BLaER1 treated with 17β-estradiol and CSF1 and Interleukin-3, amounts not matched to agents 10 nM and 100 nM (cell line): ENCODE results near the gene PRKCA.

ENCODE experiments used
- H3K27ac ChIP-seq, 11 experiments: shearing (Covaris generic); formaldehyde crosslinking; 2 replicates each; pipeline ENCODE4 v1.8.1; 2022
- H3K27me3 ChIP-seq, 11 experiments: shearing (Covaris generic); formaldehyde crosslinking; 2 replicates each; pipeline ENCODE4 v1.8.1; 2022
- H3K36me3 ChIP-seq, 11 experiments: shearing (Covaris generic); formaldehyde crosslinking; 2 replicates each; pipeline ENCODE4 v1.8.1; 2022
- H3K4me1 ChIP-seq, 10 experiments: shearing (Covaris generic); formaldehyde crosslinking; 2 replicates each; pipeline ENCODE4 v1.8.1; 2022
- H3K4me2 ChIP-seq, 11 experiments: shearing (Covaris generic); formaldehyde crosslinking; 2 replicates each; pipeline ENCODE4 v1.8.1; 2022
- H3K4me3 ChIP-seq, 10 experiments: shearing (Covaris generic); formaldehyde crosslinking; 2 replicates each; pipeline ENCODE4 v1.8.1; 2022
- H3K9ac ChIP-seq, 11 experiments: shearing (Covaris generic); formaldehyde crosslinking; 2 replicates each; pipeline ENCODE4 v1.8.1; 2022
- H3K9me3 ChIP-seq, 11 experiments: shearing (Covaris generic); formaldehyde crosslinking; replicated peaks in 1 of 11; 2 replicates each; pipeline ENCODE4 v1.8.1; 2022
- H4K20me1 ChIP-seq, 11 experiments: shearing (Covaris generic); formaldehyde crosslinking; 2 replicates each; pipeline ENCODE4 v1.8.1; 2022
- Cebpa-rat ChIP-seq, 11 experiments: shearing (Covaris generic); IDR thresholded peaks; 2 replicates each; pipeline ENCODE4 v1.8.1; 2022

Gene PRKCA

DNA sequence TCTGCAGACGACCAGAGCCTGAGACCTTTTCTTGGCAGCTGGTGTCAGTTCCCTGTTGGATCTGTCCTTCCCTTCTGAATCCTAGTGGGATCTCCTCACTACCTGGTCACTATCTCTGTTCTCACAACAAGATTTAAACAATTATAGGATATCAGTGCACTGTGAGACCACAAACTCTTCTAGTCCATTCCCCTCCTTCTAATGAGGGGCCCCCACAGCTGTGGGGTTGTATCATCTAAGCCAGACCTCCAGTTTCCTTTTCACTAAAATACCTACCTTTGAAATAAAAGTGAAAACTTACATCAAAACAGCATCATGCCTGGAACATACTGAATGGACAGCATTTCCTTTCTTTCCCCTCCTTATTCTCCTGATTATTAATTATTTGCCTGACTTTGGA, 233.2 kb downstream of the PRKCA start:
- no peak overlapping the region for H3K27ac ChIP-seq
- peaks cover 0 to 28% (median 4%) of the 10 kb centered on the region in 11 experiments; a peak in 7 of 22 replicates for H4K20me1 ChIP-seq
- no peak for TF ChIP-seq Cebpa-rat (IDR thresholded peaks at IDR 0.05)
- H3K9me3 ChIP-seq = no peaks in the 10 kb centered on the region
- H3K27me3 ChIP-seq = peaks cover 0 to 11% (median 0%) of the 10 kb centered on the region in 11 experiments; a peak in 5 of 22 replicates
- H3K36me3 ChIP-seq = peaks cover 0 to 13% (median 0%) of the 10 kb centered on the region in 11 experiments; a peak in 2 of 22 replicates
- peak overlapping the region in 2 of 11 experiments; percentile 89 to 92; a peak in 4 of 22 replicates for H3K4me2 ChIP-seq
- peaks cover 12 to 100% (median 30%) of the 10 kb centered on the region in 10 experiments for H3K4me1 ChIP-seq
- H3K9ac ChIP-seq = no peak overlapping the region
- no peak overlapping the region for H3K4me3 ChIP-seq

DNA sequence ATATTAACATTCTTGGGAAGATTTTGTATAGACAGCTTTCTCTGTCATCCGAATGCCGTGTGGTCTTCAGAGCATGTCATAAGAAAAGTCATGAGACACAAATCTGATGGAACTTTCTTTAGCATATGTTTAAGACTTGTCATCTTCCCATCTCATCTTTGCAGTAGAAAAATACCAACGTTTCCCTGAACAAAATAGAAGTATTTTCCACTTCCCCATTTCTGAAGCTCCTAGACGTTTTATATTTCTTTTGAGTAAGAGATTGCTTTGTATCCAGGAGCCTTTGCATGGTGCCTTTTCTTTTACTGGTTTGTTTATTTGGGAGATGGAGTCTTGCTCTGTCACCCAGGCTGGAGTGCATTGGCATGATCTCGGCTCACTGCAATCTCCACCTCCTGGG, 235.1 kb downstream of the PRKCA start:
- no peak overlapping the region for H3K4me3 ChIP-seq
- TF ChIP-seq Cebpa-rat (IDR thresholded peaks at IDR 0.05) = no peak
- no peaks in the 10 kb centered on the region for H3K9me3 ChIP-seq
- peak overlapping the region in 7 of 11 experiments; percentile 2 to 92 (median 8); a peak in 11 of 22 replicates for H3K4me2 ChIP-seq
- peaks cover 0 to 43% (median 14%) of the 10 kb centered on the region in 11 experiments; a peak in 15 of 22 replicates for H4K20me1 ChIP-seq
- H3K4me1 ChIP-seq = peaks cover 31 to 100% (median 45%) of the 10 kb centered on the region in 10 experiments
- H3K27me3 ChIP-seq = peaks cover 0 to 21% (median 0%) of the 10 kb centered on the region in 11 experiments; a peak in 6 of 22 replicates
- peak overlapping the region in 1 of 11 experiments; percentile 48; a peak in 1 of 22 replicates for H3K9ac ChIP-seq
- H3K27ac ChIP-seq = peak overlapping the region in 2 of 11 experiments; percentile 38 to 50; a peak in 2 of 22 replicates
- no peaks in the 10 kb centered on the region for H3K36me3 ChIP-seq

DNA sequence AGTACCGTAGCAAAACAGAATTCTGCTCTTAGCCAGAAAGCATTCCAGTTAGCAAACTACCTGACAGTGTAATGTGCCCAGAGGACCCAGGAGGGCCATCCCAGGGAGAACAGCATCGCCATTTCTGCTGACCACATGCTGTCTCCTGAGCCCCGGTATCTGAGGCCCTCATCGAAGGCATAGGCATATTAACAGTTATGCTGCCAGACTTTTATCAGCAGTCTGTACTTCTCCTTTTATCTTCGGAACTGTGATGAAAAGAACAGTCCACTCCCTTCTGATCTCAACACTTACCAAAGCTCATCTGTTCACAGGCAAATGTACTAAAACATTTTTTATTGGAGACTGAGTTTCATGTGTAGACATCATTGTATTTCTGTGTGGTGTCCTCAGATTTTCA, 236.4 kb downstream of the PRKCA start:
- Histone ChIP-seq H3K27me3 (peaks cover 0 to 21% (median 0%) of the 10 kb centered on the region in 11 experiments; a peak in 6 of 22 replicates), H3K9me3 (no peaks in the 10 kb centered on the region), H3K4me3 (no peak overlapping the region), H4K20me1 (peaks cover 0 to 46% (median 15%) of the 10 kb centered on the region in 11 experiments; a peak in 15 of 22 replicates), H3K9ac (no peak overlapping the region), H3K36me3 (no peaks in the 10 kb centered on the region), H3K4me1 (peaks cover 42 to 100% (median 58%) of the 10 kb centered on the region in 10 experiments), H3K4me2 (peak overlapping the region in 5 of 11 experiments; percentile 2 to 92 (median 89); a peak in 8 of 22 replicates), H3K27ac (peak overlapping the region in 1 of 11 experiments; percentile 12; a peak in 1 of 22 replicates)
- TF ChIP-seq Cebpa-rat (IDR thresholded peaks at IDR 0.05) = no peak

DNA sequence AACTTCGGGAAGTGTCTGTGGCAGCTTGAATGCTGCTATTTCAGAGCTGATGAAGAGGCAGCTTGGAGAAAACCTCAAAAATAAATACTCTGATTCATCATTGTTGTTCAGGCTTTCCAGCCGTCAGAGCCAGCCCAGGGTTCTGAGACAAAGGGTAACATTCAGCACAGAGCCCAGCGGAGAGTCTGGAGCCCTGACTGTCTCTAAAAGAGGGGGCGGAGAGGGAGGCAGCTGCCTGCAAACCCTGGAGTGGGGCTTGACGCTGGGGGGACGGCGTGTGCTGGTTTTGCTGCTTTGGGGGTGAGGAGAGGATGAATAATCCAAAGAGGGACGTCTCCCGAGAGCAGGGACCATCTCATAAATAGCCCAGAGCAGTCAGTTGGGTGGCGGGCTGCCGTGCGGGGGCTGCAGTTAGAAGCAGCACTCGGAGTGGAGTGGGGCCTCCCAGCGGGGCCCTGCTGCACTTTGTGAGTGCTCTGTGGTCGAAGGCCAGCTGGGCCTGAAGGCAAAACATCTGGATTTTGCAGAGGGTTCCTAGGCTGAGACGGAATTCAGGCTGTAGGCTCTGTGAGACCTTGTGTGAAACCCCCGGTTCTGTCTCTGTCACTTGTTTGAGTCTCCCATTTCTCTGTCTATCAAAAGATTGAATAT, 237.8 kb downstream of the PRKCA start:
- H3K4me3 ChIP-seq = peak overlapping the region in 1 of 10 experiments; percentile 18; a peak in 1 of 20 replicates
- peaks cover 0 to 8% (median 0%) of the 10 kb centered on the region in 11 experiments; a peak in 2 of 22 replicates for H3K36me3 ChIP-seq
- peak overlapping the region; percentile 61 to 92 (median 81) for H3K4me2 ChIP-seq
- peak overlapping the region in 3 of 11 experiments; percentile 22 to 61 (median 60); a peak in 3 of 22 replicates for H3K27ac ChIP-seq
- TF ChIP-seq Cebpa-rat (IDR thresholded peaks at IDR 0.05) = no peak
- peak overlapping the region in 4 of 11 experiments; percentile 23 to 65 (median 46); a peak in 7 of 22 replicates for H3K9ac ChIP-seq
- peaks cover 44 to 89% (median 62%) of the 10 kb centered on the region in 10 experiments for H3K4me1 ChIP-seq
- peaks cover 4 to 14% (median 8%) of the 10 kb centered on the region in 11 experiments; a peak in 21 of 22 replicates for H3K9me3 ChIP-seq
- H4K20me1 ChIP-seq = peaks cover 0 to 43% (median 15%) of the 10 kb centered on the region in 11 experiments; a peak in 15 of 22 replicates
- peaks cover 0 to 21% (median 0%) of the 10 kb centered on the region in 11 experiments; a peak in 6 of 22 replicates for H3K27me3 ChIP-seq

DNA sequence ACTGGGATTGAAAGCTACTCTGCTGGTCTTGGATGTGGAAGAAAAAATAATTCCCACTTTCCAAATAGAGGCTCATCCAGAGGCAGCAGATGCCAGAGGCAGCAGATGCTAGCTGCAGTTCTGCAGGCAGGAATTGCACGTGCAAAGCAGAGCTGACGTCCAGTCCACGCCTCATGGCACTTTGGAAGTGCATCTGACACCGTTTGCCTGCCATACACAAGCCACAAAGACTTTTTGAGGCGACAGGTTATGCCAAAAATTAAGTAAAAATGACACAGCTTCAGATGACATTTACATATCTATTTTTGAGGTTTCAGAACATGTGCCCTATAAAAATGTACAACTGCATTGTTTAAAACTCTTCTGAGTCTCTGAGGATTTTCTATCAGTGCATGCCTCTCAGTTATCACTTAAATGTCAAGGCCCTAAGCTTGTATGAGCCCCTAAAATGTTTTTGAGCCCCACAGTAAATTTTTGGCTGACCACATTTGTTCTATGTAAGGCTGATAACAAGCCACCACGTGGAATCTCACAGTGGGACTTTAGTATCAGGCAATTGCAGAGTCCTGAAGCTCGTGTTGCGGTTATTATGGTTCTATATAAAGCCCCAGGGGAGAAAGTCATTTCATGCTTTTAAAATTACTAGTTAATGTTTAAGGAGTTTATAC, 239.2 kb downstream of the PRKCA start:
- peak overlapping the region; percentile 61 to 92 (median 81) for H3K4me2 ChIP-seq

DNA sequence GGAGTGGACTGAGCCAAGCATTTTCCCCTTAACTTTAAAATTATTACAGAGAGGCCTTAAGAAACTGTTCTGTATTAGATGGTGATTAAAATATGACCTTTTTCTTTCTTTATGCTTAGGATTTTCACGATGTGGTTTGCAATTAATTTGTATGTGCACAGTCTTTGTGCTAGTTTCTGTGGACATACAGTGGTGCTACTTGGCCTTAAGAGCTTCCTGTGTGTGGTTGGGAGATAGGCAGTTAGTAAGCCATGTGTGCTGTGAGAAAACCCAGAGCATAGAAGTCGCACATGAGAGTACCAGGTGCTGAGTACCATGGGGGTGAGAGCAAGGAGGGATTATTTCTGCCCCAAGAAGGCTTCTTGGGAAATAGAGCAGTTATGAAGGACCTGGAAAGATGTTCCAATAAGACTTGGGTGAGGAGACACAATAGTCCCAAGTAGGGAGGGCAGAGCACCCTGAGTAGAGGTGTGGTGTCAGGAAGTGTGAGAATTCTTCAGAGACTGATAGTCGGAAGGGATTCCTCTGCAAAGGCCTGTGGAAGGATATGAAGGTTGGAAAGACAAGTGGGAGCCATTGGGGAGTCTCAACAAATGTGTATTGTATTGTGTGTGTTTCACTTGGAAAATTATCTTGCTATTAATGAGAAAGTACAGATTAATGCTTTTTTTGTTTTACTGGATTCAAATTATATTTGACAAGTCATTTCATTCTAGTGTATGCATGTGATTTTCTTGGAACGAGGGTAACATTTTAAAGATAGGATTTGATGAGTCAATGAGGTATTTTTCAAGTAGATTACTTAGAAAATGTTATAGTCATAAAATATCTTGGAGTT, 239.9 kb downstream of the PRKCA start:
- Histone ChIP-seq H3K36me3 (peaks cover 0 to 15% (median 0%) of the 10 kb centered on the region in 11 experiments; a peak in 5 of 22 replicates), H3K27me3 (peaks cover 0 to 21% (median 0%) of the 10 kb centered on the region in 11 experiments; a peak in 6 of 22 replicates), H3K4me2 (peak overlapping the region; percentile 61 to 92 (median 81)), H3K9ac (0 out of 22 replicates have a peak overlapping the region, but pooled peaks of 1 of the 11 experiments have one; percentile 4), H4K20me1 (peaks cover 0 to 36% (median 15%) of the 10 kb centered on the region in 11 experiments; a peak in 15 of 22 replicates), H3K9me3 (peaks cover 19 to 34% (median 27%) of the 10 kb centered on the region in 11 experiments), H3K27ac (peak overlapping the region in 1 of 11 experiments; percentile 9; a peak in 1 of 22 replicates), H3K4me1 (peaks cover 42 to 80% (median 53%) of the 10 kb centered on the region in 10 experiments), H3K4me3 (no peak overlapping the region; a peak in 1 of 20 replicates)
- no peak for TF ChIP-seq Cebpa-rat (IDR thresholded peaks at IDR 0.05)

More for the DNA sequence above, 239.2 kb downstream of the PRKCA start:
- Histone ChIP-seq H3K9me3 (peaks cover 17 to 27% (median 21%) of the 10 kb centered on the region in 11 experiments), H3K27ac (peak overlapping the region in 1 of 11 experiments; percentile 9; a peak in 1 of 22 replicates), H3K9ac (0 out of 22 replicates have a peak overlapping the region, but pooled peaks of 2 of the 11 experiments have one; percentile 4 to 18), H4K20me1 (peaks cover 0 to 36% (median 15%) of the 10 kb centered on the region in 11 experiments; a peak in 15 of 22 replicates), H3K27me3 (peaks cover 0 to 21% (median 0%) of the 10 kb centered on the region in 11 experiments; a peak in 6 of 22 replicates), H3K4me3 (no peak overlapping the region; a peak in 1 of 20 replicates), H3K4me1 (peaks cover 44 to 80% (median 60%) of the 10 kb centered on the region in 10 experiments), H3K36me3 (peaks cover 0 to 15% (median 0%) of the 10 kb centered on the region in 11 experiments; a peak in 5 of 22 replicates)
- no peak for TF ChIP-seq Cebpa-rat (IDR thresholded peaks at IDR 0.05)

DNA sequence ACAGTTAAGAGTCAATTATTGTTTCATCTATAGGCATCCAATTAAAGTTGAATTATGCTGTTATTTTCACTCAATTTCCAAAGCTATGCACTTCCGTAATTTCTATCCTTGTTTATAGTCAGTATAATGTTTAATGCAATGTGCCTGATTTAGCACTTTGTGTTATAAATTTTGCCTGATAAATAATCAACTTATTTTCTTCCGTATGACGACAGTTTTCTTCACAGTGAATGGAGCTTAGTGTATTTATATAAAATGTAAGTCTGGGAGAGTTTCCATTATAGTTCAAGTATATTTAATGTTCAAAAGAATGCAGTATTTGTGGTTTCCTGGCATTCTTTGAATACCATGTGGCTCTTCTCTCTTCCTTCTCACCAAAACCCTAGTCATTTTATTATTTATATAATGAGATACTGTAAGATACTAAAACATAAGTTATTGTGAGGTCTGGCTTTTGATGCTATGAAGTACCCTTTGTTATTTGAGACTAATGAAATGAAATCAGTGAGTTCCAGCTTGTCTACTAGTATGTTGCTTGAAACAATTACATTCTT, 240.6 kb downstream of the PRKCA start:
- no peak overlapping the region for H3K27ac ChIP-seq

More for the DNA sequence above, 240.6 kb downstream of the PRKCA start:
- Histone ChIP-seq H3K4me2 (peak overlapping the region in 10 of 11 experiments; percentile 61 to 92 (median 82); a peak in 17 of 22 replicates), H3K4me1 (peaks cover 46 to 80% (median 52%) of the 10 kb centered on the region in 10 experiments), H4K20me1 (peaks cover 0 to 36% (median 15%) of the 10 kb centered on the region in 11 experiments; a peak in 15 of 22 replicates), H3K9ac (no peak overlapping the region), H3K4me3 (no peak overlapping the region), H3K27me3 (peaks cover 0 to 21% (median 0%) of the 10 kb centered on the region in 11 experiments; a peak in 6 of 22 replicates), H3K36me3 (peaks cover 0 to 15% (median 0%) of the 10 kb centered on the region in 11 experiments; a peak in 5 of 22 replicates), H3K9me3 (peaks cover 19 to 34% (median 28%) of the 10 kb centered on the region in 11 experiments)
- no peak for TF ChIP-seq Cebpa-rat (IDR thresholded peaks at IDR 0.05)
